ENCODE measurements around the gene CDK2AP2. TPM values are rescaled to one million over a fixed set of nuclear protein-coding genes. Genes with fewer than 3 reads are reported as not detected.
A peak's percentile ranks its signal among the peaks of the same experiment; 100 is the strongest.

CDK2AP2 gene
- total RNA-seq, 1 donor: 22.1 TPM

- no peak for DNase-seq (ENCODE audit: low read depth)
- TF ChIP-seq CTCF (IDR thresholded peaks at IDR 0.05; ENCODE audit: insufficient read depth, low read length): no peak
- no peak overlapping the region for H3K4me3 ChIP-seq (ENCODE audit: low read depth, low read length)
Measured at GRCh38 chr11:67538823-67539505, 31.0 kb upstream of the CDK2AP2 start.

GRCh38 chr11:67538306-67538705, 30.3 kb upstream of the CDK2AP2 start:
- no peak overlapping the region for H3K4me3 ChIP-seq (ENCODE audit: low read depth, low read length)
- TF ChIP-seq CTCF (IDR thresholded peaks at IDR 0.05; ENCODE audit: insufficient read depth, low read length): no peak
- peak; percentile 36 for DNase-seq (ENCODE audit: low read depth)

- no peak overlapping the region for H3K4me3 ChIP-seq (ENCODE audit: low read depth, low read length)
- DNase-seq (ENCODE audit: low read depth): no peak
- TF ChIP-seq CTCF (IDR thresholded peaks at IDR 0.05; ENCODE audit: insufficient read depth, low read length): no peak
Measured at GRCh38 chr11:67535561-67535960, 27.6 kb upstream of the CDK2AP2 start.

GRCh38 chr11:67534070-67534679, 26.2 kb upstream of the CDK2AP2 start:
- DNase-seq (ENCODE audit: low read depth): no peak
- H3K4me3 ChIP-seq (ENCODE audit: low read depth, low read length): no peak overlapping the region
- TF ChIP-seq CTCF (IDR thresholded peaks at IDR 0.05; ENCODE audit: insufficient read depth, low read length): no peak

- TF ChIP-seq CTCF (IDR thresholded peaks at IDR 0.05; ENCODE audit: insufficient read depth, low read length): no peak
- no peak overlapping the region for H3K4me3 ChIP-seq (ENCODE audit: low read depth, low read length)
- DNase-seq (ENCODE audit: low read depth): no peak
Measured at GRCh38 chr11:67532889-67533288, 24.9 kb upstream of the CDK2AP2 start.

- no peak for TF ChIP-seq CTCF (IDR thresholded peaks at IDR 0.05; ENCODE audit: insufficient read depth, low read length)
- H3K4me3 ChIP-seq (ENCODE audit: low read depth, low read length): no peak overlapping the region
- no peak for DNase-seq (ENCODE audit: low read depth)
Measured at GRCh38 chr11:67530282-67530592, 22.3 kb upstream of the CDK2AP2 start.

GRCh38 chr11:67528376-67528775, 20.4 kb upstream of the CDK2AP2 start:
- H3K4me3 ChIP-seq (ENCODE audit: low read depth, low read length): no peak overlapping the region
- no peak for TF ChIP-seq CTCF (IDR thresholded peaks at IDR 0.05; ENCODE audit: insufficient read depth, low read length)
- DNase-seq (ENCODE audit: low read depth): no peak
